HL-60/S4 treated with phorbol 12-myristate 13-acetate at 8.2 ng/mL for 4 days and 3 days (cell line): ENCODE data around the gene POP4.

Source experiments
- in situ Hi-C: fragments of 300-500 bp; cut with MboI; formaldehyde crosslinking; loops from 2 replicates; pipeline ENCODE4 v1.15.0; 2022; ENCODE audit warnings: low sequenced_read_pairs

Gene POP4

GRCh38 chr19:29629836-29630534, 23.9 kb downstream of the POP4 start:
- in situ Hi-C loops, result no loop called here

GRCh38 chr19:29630655-29631054, 24.6 kb downstream of the POP4 start:
- in situ Hi-C loops, result no loop called here

GRCh38 chr19:29631450-29631849, 25.4 kb downstream of the POP4 start:
- in situ Hi-C loops, result no loop called here

GRCh38 chr19:29634002-29634401, 27.9 kb downstream of the POP4 start:
- in situ Hi-C loops, result no loop called here

GRCh38 chr19:29634423-29635130, 28.5 kb downstream of the POP4 start:
- in situ Hi-C loops, result no loop called here

GRCh38 chr19:29635963-29636362, 29.9 kb downstream of the POP4 start:
- in situ Hi-C loops, result no loop called here

GRCh38 chr19:29636553-29637360, 30.7 kb downstream of the POP4 start:
- in situ Hi-C loops, result no loop called here

- in situ Hi-C loops, result no loop called here
Observed at GRCh38 chr19:29639086-29639485, 33.0 kb downstream of the POP4 start.

- in situ Hi-C loops, result no loop called here
Observed at GRCh38 chr19:29640231-29640630, 34.1 kb downstream of the POP4 start.

GRCh38 chr19:29641597-29641996, 35.5 kb downstream of the POP4 start:
- in situ Hi-C loops, result no loop called here

- in situ Hi-C loops, result no loop called here
Observed at GRCh38 chr19:29643361-29643935, 37.4 kb downstream of the POP4 start.

- in situ Hi-C loops, result no loop called here
Observed at GRCh38 chr19:29644210-29644609, 38.1 kb downstream of the POP4 start.

GRCh38 chr19:29645491-29645867, 39.4 kb downstream of the POP4 start:
- in situ Hi-C loops, result no loop called here

- in situ Hi-C loops, result no loop called here
Observed at GRCh38 chr19:29645911-29646310, 39.8 kb downstream of the POP4 start.

- in situ Hi-C loops, result no loop called here
Observed at GRCh38 chr19:29650772-29651387, 44.8 kb downstream of the POP4 start.

- in situ Hi-C loops, result no loop called here
Observed at GRCh38 chr19:29651622-29652394, 45.7 kb downstream of the POP4 start.

GRCh38 chr19:29653398-29653797, 47.3 kb downstream of the POP4 start:
- in situ Hi-C loops, result no loop called here

- in situ Hi-C loops, result no loop called here
Observed at GRCh38 chr19:29655648-29656335, 49.7 kb downstream of the POP4 start.

- in situ Hi-C loops, result no loop called here
Observed at GRCh38 chr19:29658221-29658991, 52.3 kb downstream of the POP4 start.
